ENCODE measurements around the gene CDC42SE1.

- TF ChIP-seq FOXJ3 (CRISPR knock-in tag; IDR thresholded peaks at IDR 0.05; ENCODE audit: borderline replicate concordance): no peak
- no peak for TF ChIP-seq ZNF423 (CRISPR knock-in tag; IDR thresholded peaks at IDR 0.05)
- no peak for TF ChIP-seq ETV6 (CRISPR knock-in tag; IDR thresholded peaks at IDR 0.05)
- no peak for TF ChIP-seq CTCF (IDR thresholded peaks at IDR 0.05)
- TF ChIP-seq, protein P1, sequence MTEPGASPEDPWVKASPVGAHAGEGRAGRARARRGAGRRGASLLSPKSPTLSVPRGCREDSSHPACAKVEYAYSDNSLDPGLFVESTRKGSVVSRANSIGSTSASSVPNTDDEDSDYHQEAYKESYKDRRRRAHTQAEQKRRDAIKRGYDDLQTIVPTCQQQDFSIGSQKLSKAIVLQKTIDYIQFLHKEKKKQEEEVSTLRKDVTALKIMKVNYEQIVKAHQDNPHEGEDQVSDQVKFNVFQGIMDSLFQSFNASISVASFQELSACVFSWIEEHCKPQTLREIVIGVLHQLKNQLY (CRISPR knock-in tag; IDR thresholded peaks at IDR 0.05): no peak
- no peak for TF ChIP-seq ATF2 (CRISPR knock-in tag; IDR thresholded peaks at IDR 0.05; ENCODE audit: borderline replicate concordance, low read depth)
Measured at GRCh38 chr1:151039521-151039920, 19.9 kb downstream of the CDC42SE1 start.

Measured in WTC11 (cell line).